Mucosa of gallbladder (tissue), 1 donor: Measurements from ENCODE around the gene PTPRE. TPM values are rescaled to one million over a fixed set of nuclear protein-coding genes. Genes with fewer than 3 reads are reported as not detected.

Experiments
- DNase-seq: peaks from one replicate; pipeline ENCODE4 v3.0.0-alpha.2; 2020; ENCODE audit warnings: low spot score
- total RNA-seq: library from RNA; stranded (reverse); gene quantifications from one replicate; pipeline ENCODE4 v1.2.1, GENCODE V29; 2021
- donor health status: DM: no; HTN: no; CAD: no.

Gene PTPRE
- total RNA-seq, 1 donor from 2014 or later, result 25.1 TPM

DNA sequence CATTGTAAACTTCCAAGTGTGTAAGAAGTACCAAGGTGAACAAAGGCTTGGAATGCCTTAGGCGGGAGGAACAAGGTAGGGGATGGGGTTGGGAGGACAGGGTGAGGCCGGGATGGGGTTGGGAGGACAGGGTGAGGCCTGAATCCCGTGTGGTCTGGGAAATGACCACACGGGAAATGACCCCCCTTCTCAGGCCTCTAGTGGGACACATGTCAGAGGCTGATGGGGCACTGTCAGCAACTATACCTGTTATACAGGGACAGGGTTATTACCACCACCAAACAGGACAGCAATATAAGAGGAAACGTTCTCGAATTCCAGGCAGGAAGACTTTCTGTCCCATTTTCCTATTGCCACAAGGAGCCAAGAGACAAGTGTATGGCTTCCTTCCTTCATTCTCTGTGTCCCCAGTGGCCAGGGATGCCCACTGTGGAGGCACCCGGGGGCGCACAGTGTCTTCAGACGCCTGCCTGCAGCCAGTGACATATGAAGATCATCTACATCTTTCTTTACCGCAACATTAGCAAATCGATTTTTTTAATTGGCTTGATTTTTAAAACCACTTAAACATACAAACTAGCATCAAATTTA lies 218.0 kb downstream of the PTPRE start:
- DNase-seq, result no peak

DNA sequence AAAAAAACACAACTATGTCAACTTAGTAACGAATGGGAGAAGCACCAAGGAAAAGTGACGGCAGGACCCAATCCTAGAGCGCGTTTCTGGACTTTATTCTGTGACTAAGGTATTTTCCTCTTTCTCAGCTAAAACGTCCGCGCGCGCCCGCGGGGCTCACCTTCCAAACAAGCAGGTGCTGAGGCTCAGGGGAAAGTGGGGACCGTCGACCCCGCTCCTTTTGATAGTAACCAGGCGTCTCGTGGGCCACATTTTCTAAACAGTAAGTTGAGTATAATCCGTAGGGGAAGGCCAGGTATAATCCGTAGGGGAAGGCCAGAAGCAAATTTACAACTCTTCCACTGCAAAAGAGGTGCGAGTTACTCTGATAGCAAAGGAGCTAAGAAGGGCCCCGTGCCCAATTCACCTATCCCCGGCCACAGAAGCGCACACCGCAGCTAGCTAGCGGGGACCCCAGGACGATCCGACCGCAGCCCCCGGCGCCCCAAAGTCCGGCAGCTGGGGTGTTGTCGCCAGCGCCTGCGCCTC lies 218.6 kb downstream of the PTPRE start:
- no peak for DNase-seq

DNA sequence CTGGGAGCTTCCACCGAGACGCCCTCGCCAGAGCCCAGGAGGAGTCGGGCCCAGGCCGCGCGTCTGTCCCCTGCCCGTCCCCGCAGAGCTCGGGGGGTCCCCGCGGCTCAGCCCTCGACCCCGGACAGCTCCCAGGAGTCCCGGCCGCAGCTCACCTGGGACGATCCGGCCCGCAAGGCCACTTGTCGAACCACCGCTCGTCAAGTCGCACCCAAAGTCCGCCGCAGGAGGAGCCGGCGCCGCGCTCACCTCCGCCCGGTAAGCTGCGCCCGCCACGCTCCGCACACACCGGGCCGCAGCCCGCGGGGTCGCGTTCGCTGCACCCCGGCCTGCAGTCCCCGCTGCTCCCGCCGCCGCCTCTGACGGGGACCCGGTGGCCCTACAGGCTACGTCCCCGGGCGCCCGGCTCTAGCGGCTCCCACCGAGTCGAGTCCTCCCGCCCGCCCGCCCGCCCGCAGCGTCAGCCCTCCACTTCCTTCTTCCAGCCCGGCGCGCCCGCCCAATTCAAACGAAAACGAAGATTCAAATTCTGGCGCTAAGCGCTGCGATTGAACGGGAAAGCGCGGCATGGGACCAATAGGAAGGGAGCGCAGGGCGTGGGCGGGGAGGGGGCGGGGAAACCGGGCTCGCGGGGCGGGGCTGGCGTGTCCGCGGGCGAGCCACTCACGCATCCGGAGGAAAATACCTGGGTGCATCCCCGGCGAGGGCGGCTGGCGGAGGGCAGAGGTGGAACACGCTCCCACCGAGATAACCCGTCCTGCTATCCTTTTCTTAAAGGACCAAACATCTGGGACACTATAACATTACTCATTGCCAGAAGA lies 219.3 kb downstream of the PTPRE start, which contains the start of gene MKI67:
Gene MKI67 (minus strand): TSS at position 480 of the 821 bp plus-strand sequence. CDS start 756 bp downstream, outside the sequence.
- peak; percentile 89 for DNase-seq

DNA sequence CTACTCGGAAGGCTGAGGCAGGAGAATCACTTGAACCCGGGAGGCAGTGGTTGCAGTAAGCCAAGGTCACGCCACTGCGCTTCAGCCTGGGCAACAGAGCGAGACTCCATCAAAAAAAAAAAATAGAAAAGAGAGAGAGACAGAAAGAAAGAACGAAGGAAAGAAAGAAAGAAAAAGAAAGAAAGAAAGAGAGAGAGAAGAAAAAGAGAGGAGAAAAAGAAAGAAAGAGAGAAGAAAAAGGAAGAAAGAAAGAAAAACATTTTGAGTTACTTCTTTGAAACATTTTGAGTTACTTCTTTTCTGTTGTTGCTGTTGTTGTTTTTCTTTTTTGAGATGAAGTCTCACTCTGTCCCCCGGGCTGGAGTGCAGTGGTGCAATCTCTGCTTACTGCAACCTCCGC lies 221.7 kb downstream of the PTPRE start:
- no peak for DNase-seq

DNA sequence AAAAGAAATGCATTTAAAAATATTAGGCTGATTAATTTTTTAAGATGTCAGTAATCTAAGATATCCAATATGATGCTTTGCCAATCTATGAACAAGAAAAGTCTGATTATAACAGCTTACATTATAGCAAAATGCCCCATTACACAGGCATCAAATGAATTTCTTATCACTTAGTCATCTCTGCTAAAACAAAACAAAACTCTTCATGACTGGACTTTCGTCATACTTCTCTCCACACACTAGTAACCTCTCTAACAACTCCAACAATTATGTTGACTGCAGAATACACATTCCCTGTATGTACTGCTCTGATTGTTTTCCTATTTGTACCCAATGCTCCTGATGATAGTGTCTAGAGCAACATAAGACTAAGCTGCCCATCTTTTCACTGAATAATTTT lies 223.1 kb downstream of the PTPRE start:
- DNase-seq, result no peak

Other genes starting within 250 kb of the PTPRE start
- 0.23 TPM for gene FOXI2, start 169.9 kb upstream of the PTPRE start, total RNA-seq
- gene CLRN3, start 14.2 kb upstream of the PTPRE start, total RNA-seq, result 40.8 TPM
- 3.9 TPM for gene MKI67, start 219.3 kb downstream of the PTPRE start, total RNA-seq